OCI-M2 (cell line): ENCODE data around the gene TRMT2A.

Experiments used
- DNase-seq: peaks from one replicate; lab custom pipeline; 2025; ENCODE audit not compliant: unreplicated experiment; lab: John Stamatoyannopoulos, UW

Gene TRMT2A

DNA sequence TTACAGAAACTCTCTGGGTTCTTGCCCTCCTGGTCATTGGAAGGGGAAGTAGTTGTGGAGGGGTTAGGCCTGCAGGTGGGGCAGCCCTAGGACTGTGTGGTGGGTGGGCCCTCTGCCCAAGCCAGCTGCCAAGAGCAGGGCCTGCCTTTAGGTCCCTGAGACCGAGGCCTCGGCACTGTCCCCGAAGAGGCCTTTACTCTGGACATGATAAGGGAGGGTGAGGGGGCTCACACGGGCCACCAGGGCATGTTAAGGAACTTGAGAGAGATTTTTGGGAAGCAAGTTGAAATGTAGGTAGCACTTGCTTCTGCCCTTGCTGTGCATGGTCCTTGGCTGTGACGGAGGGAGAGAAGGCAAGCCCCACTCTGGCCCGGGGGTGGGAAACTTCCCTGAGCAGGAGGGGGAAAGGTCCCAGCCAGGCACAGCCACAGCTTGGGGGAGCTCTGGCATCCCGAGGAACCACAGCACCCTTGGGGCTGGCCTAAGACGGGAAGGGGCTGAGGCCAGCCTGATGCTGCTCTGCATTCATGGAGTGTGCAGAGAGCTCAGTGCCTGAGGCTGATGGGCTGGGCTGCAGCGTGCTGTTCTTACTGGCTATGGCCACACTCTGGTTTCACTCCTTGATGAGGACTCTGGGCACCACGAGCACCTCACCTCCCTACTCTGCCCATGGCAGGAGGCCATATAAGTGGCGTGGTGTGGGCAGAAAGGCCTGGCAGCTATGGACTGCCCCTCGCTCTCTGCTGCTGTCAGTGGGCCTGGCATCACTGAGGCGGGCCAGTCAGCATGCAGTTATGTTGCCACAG, 8.9 kb downstream of the TRMT2A start:
- no peak for DNase-seq

DNA sequence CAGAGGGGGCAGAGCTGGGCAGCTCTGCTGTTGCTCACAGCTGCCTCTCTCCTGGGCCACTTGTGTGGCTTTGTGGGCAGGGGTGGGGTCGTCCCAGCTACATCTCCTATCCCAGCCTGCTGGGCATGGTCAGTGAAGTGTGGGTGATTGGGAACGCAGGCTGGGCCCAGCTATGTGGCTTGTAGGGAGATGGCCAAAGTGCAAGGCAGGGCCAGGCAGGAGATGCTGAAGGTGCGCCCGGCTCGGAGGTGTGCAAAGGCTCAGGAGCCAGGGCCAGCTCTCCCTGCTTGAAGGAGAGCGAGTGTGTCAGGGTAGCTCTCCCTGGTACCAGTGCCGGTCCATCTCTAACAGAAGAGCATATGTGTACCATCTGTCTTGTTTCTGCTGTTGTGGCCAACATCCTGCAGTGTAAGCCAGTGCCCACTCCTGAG, 9.5 kb downstream of the TRMT2A start:
- DNase-seq: no peak

DNA sequence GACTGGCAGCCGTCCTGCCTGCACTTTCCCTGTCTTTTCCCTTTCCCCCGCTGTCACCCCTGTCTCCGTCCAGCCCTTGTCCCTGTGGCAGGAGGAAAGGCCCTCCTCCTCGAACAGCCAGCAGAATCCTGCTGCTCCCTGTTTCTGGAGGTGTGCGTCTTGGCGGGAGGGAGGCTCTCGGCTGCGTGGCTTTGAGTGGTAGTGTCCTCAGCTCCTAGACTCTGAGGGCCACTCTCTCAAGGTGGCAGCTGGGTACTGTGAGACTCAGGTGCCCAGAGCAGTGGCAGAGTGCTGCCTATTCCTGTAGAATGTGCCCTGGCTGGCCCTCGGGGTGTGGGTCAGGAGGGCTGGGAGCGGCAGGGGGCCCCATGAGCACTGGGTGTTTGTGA, 10.2 kb downstream of the TRMT2A start:
- DNase-seq: no peak

DNA sequence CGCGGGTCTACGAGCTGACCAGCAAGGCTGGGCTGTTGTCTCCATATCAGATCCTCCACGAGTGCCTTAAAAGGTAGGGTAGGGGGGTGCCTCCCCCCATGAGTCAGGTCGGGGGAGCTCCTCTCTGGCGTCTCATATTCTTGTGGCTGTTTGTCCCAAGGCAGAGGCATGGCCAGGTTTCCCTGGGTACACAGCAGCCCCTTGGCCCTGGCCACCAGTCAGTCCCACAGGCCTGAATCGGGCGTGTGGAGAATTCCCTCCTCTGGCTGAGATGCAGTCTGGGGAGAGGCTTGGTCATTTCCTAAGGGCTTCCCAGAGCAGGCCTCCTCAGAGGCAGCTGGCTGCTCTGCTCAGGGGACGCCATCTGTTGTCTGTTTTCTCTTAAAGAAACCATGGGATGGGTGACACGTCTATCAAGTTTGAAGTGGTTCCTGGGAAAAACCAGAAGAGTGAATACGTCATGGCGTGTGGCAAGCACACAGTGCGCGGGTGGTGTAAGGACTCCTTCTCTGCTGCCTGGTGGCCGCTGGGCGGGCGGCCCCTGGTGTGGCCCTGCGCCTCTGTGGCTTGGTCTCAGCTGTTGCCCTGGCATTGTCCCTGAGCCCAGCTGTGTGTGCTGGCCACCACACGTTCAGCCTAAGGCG, 10.7 kb downstream of the TRMT2A start:
- no peak for DNase-seq

DNA sequence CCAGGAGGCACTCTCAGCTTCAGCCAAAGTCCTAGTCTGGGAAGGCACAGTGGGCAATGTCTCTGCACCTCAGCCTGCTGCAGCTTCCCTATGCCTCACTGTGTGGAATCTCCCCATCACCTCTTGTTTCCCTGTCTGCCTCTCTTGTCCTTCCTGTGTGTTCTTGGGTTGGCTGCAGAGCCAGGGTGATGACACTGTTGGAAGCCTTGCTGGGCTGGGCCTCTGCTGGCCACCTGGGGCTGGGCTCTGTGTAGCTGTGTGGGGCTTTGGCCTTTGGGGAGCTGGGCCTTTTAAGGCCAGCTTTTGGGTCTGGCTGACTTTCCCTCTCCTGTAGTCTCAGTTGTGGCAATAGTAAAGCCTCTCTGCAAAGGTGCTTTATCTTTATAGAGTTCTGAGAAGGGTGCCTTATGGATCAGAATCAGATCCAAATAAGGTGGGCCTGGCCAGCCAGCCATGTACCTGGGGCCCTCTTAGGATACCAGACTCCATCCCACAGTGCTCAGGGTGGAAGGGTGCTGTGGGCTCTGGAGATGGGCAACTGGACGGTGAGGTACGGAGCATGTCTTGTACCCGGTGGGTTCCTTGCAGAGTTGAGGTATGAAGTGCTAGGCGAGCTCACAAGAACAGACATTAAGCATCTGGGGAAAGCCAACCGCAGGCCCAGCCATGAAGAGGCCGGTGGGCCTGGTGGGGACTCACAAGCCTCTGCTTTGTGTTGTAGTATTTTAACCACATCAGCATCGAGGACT, 11.4 kb downstream of the TRMT2A start:
- no peak for DNase-seq

DNA sequence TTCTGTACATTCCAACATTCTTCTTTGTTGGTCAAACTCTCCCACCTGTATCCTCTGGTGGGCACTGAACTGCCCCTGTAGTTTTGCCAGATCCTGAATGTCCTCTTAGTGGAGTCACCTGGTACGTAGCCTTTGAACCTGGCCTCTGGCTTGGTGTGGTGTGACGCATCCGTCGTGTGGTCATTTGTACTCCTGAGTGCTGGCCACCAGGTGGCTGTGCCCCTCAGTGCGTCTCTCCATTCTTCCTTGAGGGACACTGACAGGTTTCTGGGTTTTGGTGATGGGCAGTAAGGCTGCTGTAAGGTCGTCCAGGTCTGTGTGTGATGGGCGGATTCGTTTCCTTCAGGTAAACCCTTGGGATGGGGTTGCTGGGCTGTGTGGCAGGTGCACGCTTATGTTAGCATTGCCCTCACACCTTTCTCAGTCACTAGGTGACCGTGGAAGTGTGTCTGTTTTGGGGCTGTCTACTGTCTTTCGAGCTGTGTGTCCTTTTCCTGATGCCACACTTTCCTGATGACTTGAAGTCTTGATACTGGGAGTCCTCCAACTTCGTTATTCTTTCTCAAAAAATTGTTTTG, 14.7 kb downstream of the TRMT2A start:
- DNase-seq: no peak

DNA sequence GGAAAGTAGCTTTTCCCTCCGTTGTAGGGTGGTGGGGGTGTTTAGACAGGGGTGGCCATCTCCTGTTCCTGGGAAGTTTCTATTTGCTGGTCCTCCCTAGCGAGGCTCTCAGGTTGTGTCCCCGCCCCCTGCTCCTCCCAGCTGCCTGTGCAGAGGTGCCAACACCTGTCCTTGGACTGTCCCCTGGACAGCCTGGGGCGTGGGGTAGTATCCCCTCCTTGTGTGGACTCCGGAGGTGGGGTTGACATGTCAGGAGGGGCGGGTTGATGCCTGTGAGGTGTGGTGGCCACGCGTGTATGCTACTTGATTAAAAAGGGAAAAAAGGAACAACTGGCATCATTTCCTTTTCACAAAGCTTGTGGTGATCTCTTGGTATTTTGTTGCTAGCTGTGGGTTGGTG, 15.4 kb downstream of the TRMT2A start:
- DNase-seq: no peak

DNA sequence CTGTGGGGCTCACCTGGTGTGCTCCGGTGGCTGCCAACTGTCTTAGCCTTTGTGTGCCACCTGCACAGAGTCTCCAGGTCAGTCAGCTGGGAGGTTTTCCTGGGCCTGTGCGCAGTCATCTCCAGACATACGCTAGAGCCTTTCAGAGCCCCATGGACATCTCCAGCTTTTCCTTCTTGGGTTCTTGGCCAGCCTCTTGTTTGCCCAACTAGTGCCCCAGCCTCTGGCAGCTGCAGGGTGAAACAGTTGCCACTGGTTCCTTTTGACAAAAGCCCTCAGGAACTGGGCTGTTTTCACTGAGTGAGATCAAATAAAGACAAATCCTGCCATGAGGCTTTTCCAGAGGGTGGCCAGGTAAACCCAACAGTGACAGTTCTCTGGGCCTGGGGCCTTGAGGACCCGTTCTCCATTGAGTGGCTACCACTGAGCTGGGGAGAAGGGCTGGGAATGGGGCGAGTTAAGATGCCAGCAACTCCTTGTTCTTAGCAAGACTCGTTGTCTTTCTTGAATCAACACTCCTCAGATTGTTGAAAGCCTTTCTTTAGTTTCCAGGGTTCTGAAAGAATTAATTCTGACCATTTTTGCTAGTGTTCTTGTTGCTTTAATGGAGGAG, 17.8 kb downstream of the TRMT2A start:
- no peak for DNase-seq

DNA sequence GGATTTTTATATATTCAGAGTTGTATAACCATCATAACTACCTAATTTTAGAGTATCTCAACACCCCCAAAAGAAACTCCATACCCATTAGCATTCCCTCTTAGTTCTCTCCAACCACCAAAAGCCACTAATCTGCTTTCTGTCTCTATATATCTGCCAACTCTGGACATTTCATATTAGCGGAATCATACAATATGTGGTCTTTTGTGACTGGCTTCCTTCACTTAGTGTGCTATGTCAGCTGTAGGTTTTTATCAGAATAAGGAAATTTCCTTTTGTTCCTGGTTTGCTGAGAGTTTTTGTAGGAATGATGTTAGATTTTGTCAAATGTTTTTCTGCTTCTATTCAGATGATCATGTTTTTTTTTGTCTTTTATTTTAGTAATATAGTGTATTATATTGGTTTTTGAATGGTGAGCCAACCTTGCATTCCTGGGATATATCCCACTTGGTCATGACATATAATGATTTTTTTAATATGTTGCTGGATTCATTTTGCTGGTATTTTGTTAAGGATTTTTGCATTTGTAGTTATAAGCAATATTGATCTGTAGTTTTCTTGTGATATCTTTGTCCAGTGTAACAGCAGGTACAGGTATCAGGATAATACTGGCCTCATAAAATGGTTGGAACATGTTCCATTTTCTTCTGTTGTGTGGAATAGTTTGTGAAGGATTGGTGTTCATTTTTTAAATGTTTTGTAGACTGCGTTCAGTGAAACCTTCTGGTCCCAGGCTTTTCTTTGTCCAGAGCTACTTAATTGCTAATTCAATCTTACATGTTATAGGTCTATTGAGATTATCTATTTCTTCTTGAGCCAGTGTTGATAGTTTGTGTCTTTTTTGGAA, 20.2 kb downstream of the TRMT2A start:
- DNase-seq: no peak

DNA sequence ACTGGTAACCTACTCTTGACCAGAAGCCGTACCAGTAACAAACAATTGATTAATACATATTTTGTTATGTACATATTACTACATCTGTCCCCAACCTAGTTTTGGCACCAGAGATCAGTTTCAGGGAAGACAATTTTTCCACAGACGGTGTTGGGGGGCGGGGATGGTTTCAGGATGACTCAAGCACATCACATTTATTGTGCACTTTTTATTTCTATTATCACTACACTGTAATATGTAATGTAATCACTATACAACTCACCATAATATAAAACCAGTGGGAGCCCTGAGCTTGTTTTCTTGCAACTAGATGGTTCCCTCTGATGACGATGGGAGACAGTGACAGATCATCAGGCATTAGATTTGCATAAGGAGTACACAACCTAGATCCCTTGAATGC, 21.5 kb downstream of the TRMT2A start:
- DNase-seq: no peak

DNA sequence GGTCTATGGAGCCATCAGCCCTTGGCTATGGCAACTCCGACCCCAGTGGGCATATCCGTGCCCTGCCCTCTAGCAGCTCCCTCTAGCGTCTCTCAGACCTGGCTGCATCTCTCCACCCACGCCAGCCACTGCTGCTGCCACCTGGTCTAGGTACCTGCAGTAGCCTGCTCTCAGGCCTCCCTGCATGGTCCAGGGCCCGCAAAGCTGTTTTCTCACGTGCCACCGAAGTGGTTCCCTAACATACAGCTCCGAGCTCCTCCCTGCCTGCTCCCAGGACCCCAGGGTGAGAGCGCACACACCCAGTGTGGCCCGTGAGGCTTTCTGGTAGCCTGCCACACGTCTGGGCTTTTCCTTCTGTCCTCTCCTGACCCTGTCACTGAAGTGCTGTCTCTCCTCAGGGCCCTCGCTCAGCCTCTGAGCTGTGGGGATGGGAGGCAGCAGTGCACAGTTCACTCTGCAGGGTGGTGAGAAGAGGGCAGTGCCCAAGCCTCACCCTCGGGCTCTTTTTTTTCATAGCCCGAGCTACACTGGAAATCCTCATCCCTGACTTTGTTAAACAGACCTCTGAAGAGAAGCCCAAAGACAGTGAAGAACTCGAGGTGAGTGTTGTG, 22.7 kb downstream of the TRMT2A start:
- DNase-seq: no peak

DNA sequence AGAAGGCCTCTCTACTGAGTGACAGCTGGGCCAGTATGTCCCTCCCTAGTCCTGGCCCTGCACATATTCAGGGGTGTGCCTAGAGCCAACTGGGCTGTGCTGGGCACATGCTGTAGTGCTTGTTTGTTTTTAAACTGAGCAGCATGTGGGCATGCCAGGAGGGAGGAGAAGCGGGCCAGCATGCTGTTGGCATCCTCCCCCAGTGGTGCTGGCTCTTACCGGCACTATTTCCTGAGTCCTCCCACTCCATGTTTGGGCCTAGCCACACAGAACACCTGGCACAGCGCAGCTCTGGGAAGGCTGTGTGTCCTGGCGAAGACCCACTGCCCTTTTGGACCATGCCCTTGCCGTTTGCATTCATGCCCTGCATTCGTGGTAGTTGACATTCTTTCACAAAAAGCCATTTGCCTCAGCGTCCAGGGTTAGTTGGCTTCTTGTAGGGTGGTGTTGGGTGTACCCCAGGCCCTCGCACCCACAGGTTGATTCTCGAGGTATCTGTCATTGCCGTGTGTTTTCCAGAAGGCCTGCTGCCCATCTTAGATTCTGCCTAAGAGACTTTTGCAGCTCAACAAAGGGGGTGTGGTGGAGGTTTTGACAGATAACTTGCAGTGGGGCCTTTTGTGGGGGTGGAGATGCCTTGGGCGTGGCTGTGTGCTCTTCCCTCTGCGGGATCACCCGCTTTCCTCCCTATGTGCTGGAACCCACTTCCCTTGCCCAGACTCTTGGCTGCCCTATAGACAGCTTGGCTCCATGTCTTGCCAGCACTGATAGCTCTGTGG, 23.4 kb downstream of the TRMT2A start:
- no peak for DNase-seq

DNA sequence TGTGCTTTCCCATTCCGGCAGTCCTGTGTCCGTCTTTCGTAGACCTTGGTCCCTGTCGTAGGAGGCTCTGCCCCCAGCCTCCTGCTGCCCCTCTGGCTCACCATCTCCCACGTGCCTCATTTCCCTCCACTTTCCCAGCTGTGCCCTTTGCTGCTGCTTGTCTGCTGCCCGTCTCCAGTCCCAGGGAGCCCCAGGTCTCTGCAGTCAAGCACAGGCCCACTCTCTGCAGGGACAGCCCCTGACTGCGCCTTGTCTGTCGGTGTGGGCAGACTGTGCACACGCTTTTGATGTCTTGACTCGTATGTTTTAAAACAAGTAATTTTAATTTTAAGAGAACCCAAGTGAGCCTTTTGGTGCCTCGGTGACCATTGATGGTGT, 24.6 kb downstream of the TRMT2A start:
- DNase-seq: no peak

DNA sequence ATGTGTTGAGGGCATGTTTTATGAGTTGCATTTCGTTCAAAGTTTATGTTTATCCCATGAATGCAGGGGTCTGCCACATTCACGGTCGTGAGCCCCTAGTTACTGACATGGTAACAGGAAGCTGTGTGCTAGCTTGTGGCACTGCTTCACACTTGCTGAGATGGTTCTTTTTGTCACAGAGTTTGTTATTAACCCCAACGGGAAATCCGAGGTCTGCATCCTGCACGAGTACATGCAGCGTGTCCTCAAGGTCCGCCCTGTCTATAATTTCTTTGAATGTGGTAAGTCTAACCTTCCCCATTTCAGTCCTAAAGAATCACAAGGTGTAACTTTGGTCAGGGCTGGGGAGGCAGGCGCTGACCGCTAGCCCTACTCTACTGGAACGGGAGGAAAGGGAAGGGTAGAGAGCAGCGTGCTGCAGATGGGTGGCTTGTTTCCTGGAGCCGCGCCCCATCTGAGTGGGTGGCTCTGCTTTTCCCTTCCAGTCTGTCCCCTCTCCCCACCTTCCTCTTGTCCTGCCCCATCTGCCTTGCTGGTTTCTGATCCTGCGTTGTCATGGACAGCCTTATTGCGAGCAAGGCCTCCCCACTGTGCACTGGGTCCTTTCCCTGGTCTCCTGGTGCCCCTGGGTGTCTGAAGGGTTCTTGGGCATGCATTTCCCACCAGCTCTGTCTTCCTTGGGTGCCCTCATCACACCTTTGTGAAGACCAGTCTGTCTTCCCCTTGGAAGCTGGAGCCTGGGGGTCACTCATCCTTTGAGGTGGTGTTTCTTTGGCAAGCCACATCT, 25.1 kb downstream of the TRMT2A start:
- no peak for DNase-seq

DNA sequence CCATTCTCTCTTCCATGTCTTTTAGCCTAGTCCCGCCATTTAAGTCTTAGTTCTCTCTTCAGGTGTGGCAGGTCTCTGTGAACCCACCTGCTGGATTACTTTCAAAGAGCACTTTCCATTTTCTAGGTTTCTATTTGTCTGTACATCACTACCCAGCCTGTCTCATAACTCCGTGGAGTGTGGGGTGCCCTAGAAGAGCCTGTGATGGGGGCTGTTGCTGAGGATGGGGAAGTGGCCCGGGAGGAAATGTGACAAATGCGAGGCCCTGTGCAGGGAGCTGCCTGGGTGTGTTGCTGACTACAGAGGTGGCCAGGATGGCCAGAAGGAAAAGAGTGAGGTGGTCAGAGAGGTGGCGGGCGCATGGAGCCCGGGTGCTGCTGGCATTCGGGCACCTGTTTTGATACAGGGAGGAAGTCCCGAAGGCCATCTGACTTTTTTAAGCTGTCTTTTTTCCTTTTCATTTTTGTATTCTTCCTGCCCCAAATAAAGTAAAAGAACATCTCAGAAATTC, 26.2 kb downstream of the TRMT2A start:
- DNase-seq: no peak

DNA sequence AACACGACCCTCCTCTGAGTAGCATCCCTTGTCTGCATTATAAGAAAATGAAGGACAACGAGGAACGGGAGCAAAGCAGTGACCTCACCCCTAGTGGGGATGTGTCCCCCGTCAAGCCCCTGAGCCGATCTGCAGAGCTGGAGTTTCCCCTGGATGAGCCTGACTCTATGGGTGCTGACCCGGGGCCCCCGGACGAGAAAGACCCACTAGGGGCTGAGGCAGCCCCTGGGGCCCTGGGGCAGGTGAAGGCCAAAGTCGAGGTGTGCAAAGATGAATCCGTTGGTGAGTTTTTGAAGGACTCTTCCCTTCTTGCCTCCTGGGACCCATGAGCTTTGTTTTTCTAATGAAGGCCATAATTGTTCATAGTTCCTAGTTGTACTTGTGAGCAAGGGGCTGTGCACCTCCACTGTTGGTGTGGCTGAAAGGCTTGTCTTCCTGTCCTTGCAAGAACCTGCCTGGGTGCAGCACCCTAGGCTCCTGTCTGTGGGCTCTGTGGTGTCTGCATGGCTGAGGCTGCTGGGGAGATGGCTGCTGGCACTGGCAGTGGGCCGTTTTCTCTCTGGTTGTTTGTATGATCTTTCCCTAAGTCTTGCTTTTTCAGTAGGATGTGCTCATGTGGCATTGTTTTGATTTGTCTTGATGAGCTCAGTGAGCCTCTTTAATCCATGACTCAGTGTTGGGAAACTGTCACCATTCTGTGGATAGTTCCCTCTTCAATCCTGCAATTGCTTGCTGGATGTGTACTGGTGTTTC, 26.9 kb downstream of the TRMT2A start:
- DNase-seq: no peak

DNA sequence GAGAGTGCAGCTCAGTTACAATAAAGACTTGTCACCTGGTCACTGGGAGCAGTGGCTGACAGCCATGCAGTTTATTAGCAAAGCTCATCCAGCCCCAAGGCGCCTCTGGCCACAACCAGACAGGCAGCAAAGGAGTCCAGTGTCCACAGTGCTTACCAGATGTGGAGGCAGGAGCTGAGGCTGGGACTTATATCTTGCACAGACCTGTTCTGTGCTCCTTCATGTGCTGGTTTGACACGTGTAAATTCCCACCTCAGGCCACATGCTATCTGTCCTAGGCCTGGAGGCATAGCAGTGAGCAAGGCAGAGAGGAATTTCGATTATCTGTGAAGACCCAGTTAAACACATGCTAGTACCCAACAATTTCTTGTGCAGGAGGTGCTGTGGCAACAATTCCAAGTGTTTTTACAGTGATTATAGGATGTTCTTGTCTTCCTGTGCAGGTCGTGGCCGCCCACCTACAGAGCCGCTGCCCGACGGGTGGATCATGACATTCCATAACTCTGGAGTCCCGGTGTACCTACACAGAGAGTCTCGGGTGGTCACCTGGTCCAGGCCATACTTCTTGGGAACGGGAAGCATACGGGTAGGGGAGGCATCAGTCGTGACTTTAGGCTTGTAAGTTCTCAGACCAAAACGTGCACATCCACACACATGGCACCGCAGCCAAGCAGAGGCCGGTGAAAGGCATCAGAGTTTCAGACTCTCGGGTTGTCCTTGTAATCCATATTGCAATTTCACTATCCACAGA, 27.6 kb downstream of the TRMT2A start:
- DNase-seq: no peak
